ENCODE results near the gene TBC1D17.
"Not testable (repeated sequence)": the region's sequence is repeated elsewhere in the genome, so short reads cannot be mapped to it uniquely, and the experiment has no call there.

TBC1D17 gene

DNA sequence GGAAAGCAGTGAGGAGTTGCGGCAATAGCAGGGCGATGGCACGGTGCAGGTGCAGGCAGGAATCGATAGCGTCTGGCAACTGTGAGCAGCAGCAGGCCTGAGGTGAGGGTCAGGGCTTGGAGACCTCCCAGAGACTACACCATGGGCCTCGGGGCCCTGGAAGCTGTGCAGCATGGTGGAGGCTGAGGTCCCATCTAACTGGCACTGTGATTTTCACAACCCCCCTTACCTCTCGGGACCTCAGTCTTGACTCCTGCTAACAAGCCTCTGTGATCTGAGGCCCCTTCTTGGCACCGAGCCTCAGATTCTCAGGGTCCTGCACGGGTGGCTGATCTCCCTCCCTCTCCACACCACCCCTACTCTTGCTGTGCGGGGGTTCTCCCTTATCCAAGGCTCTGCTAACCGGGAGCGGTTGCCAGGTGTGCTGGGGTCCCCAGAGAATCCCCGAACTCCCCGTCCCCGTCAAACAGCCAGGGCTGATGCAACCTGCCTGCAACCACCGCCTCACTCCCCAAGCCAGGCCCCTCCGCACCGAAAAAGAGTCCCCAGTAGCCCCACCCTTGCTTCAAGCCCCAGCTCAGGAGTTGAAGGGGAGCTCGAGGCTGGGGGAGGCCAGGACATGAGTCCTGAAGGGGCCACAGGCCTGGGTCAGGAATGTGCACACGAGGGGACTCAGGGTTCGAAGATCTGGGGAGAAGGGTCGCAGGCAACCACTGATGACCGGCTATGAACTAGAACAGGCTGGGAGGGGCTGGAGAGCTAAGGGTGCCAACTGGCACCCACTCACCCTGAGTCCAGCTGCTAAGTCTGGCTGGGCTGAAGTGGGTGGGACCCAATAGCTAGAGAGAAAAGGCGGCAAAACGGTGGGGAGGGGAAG lies 46.7 kb downstream of the TBC1D17 start:
- no peak for DNase-seq

GRCh38 chr19:49924881-49925210 lies 47.3 kb downstream of the TBC1D17 start:
- DNase-seq = not testable (repeated sequence)

DNA sequence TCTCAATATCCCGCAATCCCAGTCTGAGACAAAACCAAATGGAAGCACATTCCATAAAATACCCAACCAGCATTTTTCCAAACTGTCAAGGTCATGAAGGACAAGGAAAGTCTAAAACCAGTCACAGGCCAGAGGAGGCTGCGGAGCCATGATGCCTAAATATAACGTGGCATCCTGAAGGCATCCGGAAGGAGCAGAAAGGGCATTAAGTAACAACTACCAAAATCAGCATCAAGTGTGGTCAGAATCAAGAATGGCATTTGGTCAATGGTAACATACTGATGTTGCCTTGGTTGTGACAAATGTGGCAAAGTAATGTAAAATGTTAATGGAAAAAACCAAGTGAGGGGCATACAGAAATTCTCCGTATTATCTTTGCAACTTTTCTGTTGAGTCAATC lies 48.0 kb downstream of the TBC1D17 start:
- DNase-seq = no peak

- DNase-seq = no peak
These were observed 49.0 kb downstream of the TBC1D17 start for GRCh38 chr19:49926515-49926914.

DNA sequence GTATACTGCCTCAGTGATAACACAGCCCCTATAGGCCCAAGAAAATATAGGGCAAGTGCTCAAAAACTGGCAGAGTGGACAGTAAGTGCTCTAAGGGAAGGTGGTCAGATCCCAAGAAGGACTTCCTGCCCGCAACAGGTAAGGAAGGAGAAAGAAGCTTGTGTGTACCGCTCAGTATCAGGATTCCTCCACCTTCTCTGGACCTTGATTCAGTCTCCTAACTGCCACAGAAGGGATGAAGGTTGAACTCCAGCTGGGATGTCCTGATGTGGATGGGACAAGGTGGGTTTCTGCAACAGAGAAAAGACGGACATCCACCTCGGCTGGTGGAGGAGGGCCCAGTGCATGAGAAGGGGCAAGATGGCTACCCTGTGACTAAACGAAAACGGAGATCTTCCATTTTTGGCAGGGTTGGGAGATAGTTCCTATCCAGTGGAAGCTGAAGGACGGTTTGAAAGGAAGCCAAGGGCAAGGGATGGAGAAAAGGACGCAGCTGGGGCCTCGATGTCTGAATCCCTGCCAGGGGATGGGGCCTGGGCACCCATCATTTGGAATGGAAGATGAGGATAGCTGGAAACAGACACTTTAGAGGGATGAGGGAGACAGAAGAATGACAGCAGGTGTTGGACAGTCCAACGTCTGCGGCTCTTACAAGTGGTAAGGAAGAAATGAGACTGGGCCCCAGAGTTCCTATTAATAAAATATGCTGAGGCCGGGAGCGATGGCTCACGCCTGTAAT lies 50.2 kb downstream of the TBC1D17 start:
- DNase-seq = no peak

DNA sequence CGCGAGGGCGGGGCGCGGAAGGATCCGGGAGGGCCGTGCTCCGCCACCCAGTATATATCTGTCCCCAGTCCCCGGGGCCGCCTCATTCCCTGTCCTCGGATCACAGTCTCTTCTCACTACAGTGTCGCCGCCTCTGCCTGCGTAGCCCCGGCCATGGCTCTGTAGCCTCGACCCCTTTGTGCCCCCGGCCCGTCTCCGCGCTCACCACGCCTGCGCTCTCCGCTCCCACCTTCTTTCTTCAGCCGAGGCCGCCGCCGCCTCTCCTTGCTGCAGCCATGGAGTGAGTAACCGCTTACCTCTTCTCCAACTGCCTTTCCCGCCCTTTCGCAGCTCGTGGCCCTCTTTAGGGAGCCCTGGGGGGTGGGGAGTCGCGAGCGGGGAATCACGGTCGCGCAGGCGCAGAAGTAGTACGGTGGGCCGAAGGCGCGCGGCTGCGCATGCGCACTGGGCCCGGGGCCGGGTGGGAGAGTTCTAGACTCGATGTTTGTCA lies 51.7 kb downstream of the TBC1D17 start, which contains the start of the genes ATF5 and NUP62:
Gene ATF5, plus strand, starts transcription at position 85 of the 490 bp plus-strand sequence. CDS start 1,646 bp downstream, outside the sequence.
Gene NUP62, minus strand, starts transcription at position 384 of the 490 bp plus-strand sequence. CDS start 19,697 bp downstream, outside the sequence.
- peak; percentile 94 for DNase-seq

- DNase-seq = peak; percentile 97
These were observed 52.3 kb downstream of the TBC1D17 start for GRCh38 chr19:49929611-49930482.

GRCh38 chr19:49930483-49931011 lies 53.0 kb downstream of the TBC1D17 start:
- DNase-seq = no peak

- no peak for DNase-seq
These were observed 54.0 kb downstream of the TBC1D17 start for GRCh38 chr19:49931293-49932040.

- no peak for DNase-seq
These were observed 54.5 kb downstream of the TBC1D17 start for GRCh38 chr19:49932041-49932451.

DNA sequence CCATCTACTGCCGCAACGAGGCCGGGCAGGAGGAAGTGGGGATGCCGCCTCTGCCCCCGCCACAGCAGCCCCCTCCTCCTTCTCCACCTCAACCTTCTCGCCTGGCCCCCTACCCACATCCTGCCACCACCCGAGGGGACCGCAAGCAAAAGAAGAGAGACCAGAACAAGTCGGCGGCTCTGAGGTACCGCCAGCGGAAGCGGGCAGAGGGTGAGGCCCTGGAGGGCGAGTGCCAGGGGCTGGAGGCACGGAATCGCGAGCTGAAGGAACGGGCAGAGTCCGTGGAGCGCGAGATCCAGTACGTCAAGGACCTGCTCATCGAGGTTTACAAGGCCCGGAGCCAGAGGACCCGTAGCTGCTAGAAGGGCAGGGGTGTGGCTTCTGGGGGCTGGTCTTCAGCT lies 55.2 kb downstream of the TBC1D17 start:
- no peak for DNase-seq

GRCh38 chr19:49933643-49934042 lies 56.1 kb downstream of the TBC1D17 start:
- DNase-seq = no peak

DNA sequence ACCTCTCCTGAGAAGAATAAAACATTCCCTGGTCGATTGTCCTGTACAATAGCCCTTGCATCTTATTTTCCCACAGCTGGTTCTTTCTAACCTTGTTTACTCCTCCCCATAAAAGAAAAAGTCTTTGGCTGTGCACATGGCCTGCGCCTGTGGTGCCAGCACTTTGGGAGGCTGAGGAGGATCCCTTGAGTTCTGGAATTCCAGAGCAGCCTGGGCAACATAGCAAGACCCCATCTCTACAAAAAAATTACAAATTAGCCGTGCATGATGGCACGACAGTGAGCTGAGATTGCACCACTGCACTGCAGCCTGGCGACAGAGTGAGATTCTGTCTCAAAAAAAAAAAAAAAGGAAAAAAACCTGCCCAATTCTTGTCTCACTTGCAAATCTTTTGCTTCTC lies 59.0 kb downstream of the TBC1D17 start:
- DNase-seq = no peak

DNA sequence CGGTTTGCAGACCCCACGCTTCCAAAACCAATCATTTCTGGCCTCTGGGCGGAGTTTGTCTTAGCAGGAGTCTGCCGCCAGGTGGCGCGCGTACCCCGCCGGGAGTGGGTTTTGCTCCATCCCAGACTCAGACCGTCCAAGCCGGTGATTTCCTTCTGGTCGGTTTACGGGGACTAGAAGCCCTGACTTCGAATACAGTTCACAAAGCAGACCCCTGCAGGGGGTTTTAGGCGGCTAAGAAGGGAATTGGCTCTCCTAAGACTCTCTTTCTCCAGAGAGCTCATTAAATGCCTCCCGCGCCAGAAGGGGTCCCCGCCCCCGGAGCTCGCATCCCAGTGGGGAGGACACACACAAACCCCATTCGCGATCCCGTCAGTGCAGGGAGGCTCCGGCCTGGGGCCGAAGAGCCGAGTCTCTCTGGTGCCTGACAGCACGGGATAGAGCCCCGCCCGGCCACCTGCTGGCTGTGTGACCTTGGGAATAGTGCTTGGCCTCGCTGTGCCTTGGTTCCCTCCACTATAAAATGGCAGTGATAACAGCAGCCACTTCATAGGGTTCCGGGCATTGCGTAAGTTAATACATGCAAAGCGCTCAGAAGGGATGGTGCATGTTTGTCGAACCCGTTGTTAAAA lies 60.4 kb downstream of the TBC1D17 start:
- DNase-seq = peak; percentile 77

All from RPMI8226 (cell line).